Ovary (tissue), 9 donors: Measurements from ENCODE around the gene CPED1. TPM values are rescaled to one million over a fixed set of nuclear protein-coding genes. Genes with fewer than 3 reads are reported as not detected.
A peak's percentile ranks its signal among the peaks of the same experiment; 100 is the strongest.

Source experiments
- DNase-seq, 5 donors: peaks; one replicate each; pipeline ENCODE4 v3.0.0-alpha.2; 2019 to 2020
- H3K27ac ChIP-seq, 2 donors: fragments of 200-600 bp; one replicate each; pipeline versions ENCODE4 v1.5.1 to v1.8.0; 2019 to 2022
- H3K27me3 ChIP-seq: fragments of 200-600 bp; one replicate; pipeline ENCODE4 v1.8.0; 2022
- H3K36me3 ChIP-seq: fragments of 200-600 bp; sonication (generic); one replicate; pipeline ENCODE4 v1.5.1; 2019
- H3K4me1 ChIP-seq: one replicate; pipeline ENCODE4 v1.8.1; 2013; ENCODE audit warnings: mild to moderate bottlenecking, moderate library complexity; ENCODE audit not compliant: insufficient read depth
- H3K4me3 ChIP-seq: fragments of 200-600 bp; sonication (generic); one replicate; pipeline ENCODE4 v1.5.1; 2017
- H3K9me3 ChIP-seq, 2 donors: fragments of 200-600 bp in 1 of 2; sonication (generic) in 1 of 2; one replicate each; pipeline versions ENCODE4 v1.5.1 to v1.8.1; 2013 to 2019; ENCODE audit warnings: mild to moderate bottlenecking in 1 of 2, moderate library complexity in 1 of 2
- CTCF ChIP-seq, 3 donors: fragments of 450-650 bp in 2 of 3; fragments of 200-600 bp in 1 of 3; IDR thresholded peaks; one replicate each; pipeline versions ENCODE4 v1.5.1 to v1.8.0; 2016 to 2022; ENCODE audit warnings: antibody characterized with exemption in 3 of 3, mild to moderate bottlenecking in 1 of 3
- EP300 ChIP-seq: sonication (generic); formaldehyde crosslinking; IDR thresholded peaks from one replicate; pipeline ENCODE4 v1.6.1; 2017; ENCODE audit warnings: antibody characterized with exemption
- POLR2A ChIP-seq: fragments of 450-650 bp; IDR thresholded peaks from one replicate; pipeline ENCODE4 v1.6.1; 2017; ENCODE audit warnings: antibody characterized with exemption, mild to moderate bottlenecking, moderate library complexity
- WGBS, 3 donors: extraction: QIAGEN DNeasy Blood & Tissue Kit in 1 of 3; methylation state at CpG; one replicate each; pipeline versions ENCODE4 v1.1.5 to v1.1.7; 2013 to 2017; 5-methylcytosine and 5-hydroxymethylcytosine counted together
- intact Hi-C, 4 donors: fragments of 100-400 bp; cut with DNase I; formaldehyde crosslinking; loops; one replicate each; pipeline versions ENCODE4 v1.11.0 to v1.15.1; 2022 to 2023
- polyA plus RNA-seq, 2 donors: library from polyadenylated mRNA; stranded (reverse); fragments of 200-250 nt in 1 of 2; fragments of 350-450 nt in 1 of 2; fragmentation: Illumina TruSeq in 1 of 2; extraction: RNeasy Lipid Tissue Mini Kit (QIAGEN cat#74804) in 1 of 2; gene quantifications; one replicate each; pipeline ENCODE4 v1.2.3, GENCODE V29; 2013 to 2014
- total RNA-seq, 7 donors: library from RNA; depleted of rRNA in 2 of 7; stranded (reverse); fragments of >200 nt in 2 of 7; fragmentation: NEBNext Ultra II Directional in 3 of 7; extraction: Animal tissue kit (Norgen Biotek cat#: 25700) in 3 of 7; gene quantifications; one replicate each; pipeline versions ENCODE4 v1.1.0 to v1.2.4, GENCODE V29; 2016 to 2023
- donor health status: DM: no; HTN: no; CAD: no; lungs with moderate emphysema.
- donor health status: DM: no; HTN: no; CAD: no.
- donor health status: Bipolar disorder and iron deficiency.
- donor health status: DM: yes; HTN: yes; CAD: no.
- donor health status: DM: no; HTN: no; CAD: no.
- donor health status: DM: yes; HTN: yes; CAD: no.

Gene CPED1
- total and polyA plus RNA-seq, 9 donors, result 42.1 to 127 (median 88.8) TPM

- intact Hi-C loops, result no loop called here
- Histone ChIP-seq H3K36me3 (no peaks in the 10 kb centered on the region), H3K27ac (peak overlapping the region in 1 of 2 donors; percentile 34), H3K4me1 (peaks cover 5% of the 10 kb centered on the region), H3K27me3 (no peaks in the 10 kb centered on the region), H3K4me3 (no peak overlapping the region), H3K9me3 (no peaks in the 10 kb centered on the region)
- WGBS, 3 donors, result 62 to 63% (median 63%) methylated on average over 7 of the region's 7 CpGs
- TF ChIP-seq POLR2A, result no peak
- no peak for TF ChIP-seq CTCF (IDR thresholded peaks at IDR 0.05)
- TF ChIP-seq EP300, result no peak
- no peak for DNase-seq
These were observed 50.4 kb downstream of the CPED1 start for GRCh38 chr7:121038717-121039509.

GRCh38 chr7:121039510-121039822 is 51.0 kb downstream of the CPED1 start:
- H3K27me3 ChIP-seq, result no peaks in the 10 kb centered on the region
- H3K27ac ChIP-seq, result peak overlapping the region in 1 of 2 donors; percentile 34
- DNase-seq, result no peak
- intact Hi-C loops, result no loop called here
- TF ChIP-seq EP300 (no peak), POLR2A (no peak), CTCF (IDR thresholded peaks at IDR 0.05) (no peak)
- no peaks in the 10 kb centered on the region for H3K9me3 ChIP-seq
- H3K36me3 ChIP-seq, result no peaks in the 10 kb centered on the region
- WGBS, 3 donors, result 90 to 93% (median 90%) methylated on average over 2 of the region's 2 CpGs
- peaks cover 5% of the 10 kb centered on the region for H3K4me1 ChIP-seq
- H3K4me3 ChIP-seq, result no peak overlapping the region

GRCh38 chr7:121039994-121040393 is 51.5 kb downstream of the CPED1 start:
- 96 to 99% (median 99%) methylated on average over 2 of the region's 2 CpGs for WGBS, 3 donors
- H3K4me3 ChIP-seq, result no peak overlapping the region
- DNase-seq, result no peak
- H3K27ac ChIP-seq, result no peak overlapping the region
- H3K4me1 ChIP-seq, result peaks cover 6% of the 10 kb centered on the region
- H3K36me3 ChIP-seq, result no peaks in the 10 kb centered on the region
- TF ChIP-seq CTCF (IDR thresholded peaks at IDR 0.05), result no peak
- no peak for TF ChIP-seq EP300
- no peak for TF ChIP-seq POLR2A
- no peaks in the 10 kb centered on the region for H3K9me3 ChIP-seq
- intact Hi-C loops, result no loop called here
- no peaks in the 10 kb centered on the region for H3K27me3 ChIP-seq

- Histone ChIP-seq H3K9me3 (no peaks in the 10 kb centered on the region), H3K27ac (peak overlapping the region; percentile 27 to 57), H3K27me3 (no peaks in the 10 kb centered on the region), H3K36me3 (no peaks in the 10 kb centered on the region), H3K4me3 (no peak overlapping the region), H3K4me1 (peaks cover 7% of the 10 kb centered on the region)
- intact Hi-C loops, result no loop called here
- WGBS, 3 donors, result 6 to 8% (median 7%) methylated on average over 6 of the region's 6 CpGs
- no peak for DNase-seq
- no peak for TF ChIP-seq EP300
- no peak for TF ChIP-seq CTCF (IDR thresholded peaks at IDR 0.05)
- TF ChIP-seq POLR2A, result no peak
These were observed 53.1 kb downstream of the CPED1 start for GRCh38 chr7:121041516-121042148.
